Measurements from ENCODE around the gene HSPE1. TPM values are rescaled to one million over a fixed set of nuclear protein-coding genes. Genes with fewer than 3 reads are reported as not detected.
A peak's percentile ranks its signal among the peaks of the same experiment; 100 is the strongest.

Gene HSPE1
- polyA plus RNA-seq, 1 donor from 2014 or later = 177 TPM

DNA sequence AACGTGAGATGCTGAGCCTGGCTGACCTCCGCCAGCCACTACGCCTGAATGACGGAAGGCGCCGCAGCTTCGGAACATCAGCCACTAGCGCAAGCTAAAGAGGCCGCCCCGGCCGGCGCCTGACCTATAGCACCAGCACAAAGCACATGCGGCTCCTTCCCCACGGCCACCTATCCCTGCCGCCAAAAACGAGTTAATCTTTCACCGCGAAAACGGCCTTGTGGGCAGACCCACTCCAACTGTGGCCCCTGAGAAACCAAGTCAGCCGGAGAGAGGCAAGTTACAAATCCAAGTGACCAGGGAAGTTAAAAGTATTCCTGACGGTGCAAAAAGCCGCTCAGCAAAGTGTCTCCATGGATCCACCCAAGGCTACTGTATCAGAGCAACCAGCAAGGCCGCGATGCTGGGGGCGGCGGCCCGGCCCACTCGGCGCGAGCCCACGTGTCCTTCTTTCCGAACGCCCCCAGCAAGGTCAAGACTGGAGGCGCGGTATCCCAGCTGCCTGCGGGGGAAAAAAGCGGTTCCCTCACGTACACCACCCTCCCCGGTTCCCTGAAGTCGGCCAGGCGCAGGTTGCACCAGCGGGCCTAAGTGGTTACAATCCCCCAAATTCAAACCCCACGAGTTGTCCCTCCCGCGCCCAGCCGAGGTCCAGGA lies 1.1 kb upstream of the HSPE1 start:
- no peaks in the 10 kb centered on the region for H3K9me2 ChIP-seq (ENCODE audit: insufficient read depth, low read length)
- peak overlapping the region; percentile 81 for H3K4me2 ChIP-seq (ENCODE audit: low read length)
- H3K27me3 ChIP-seq (ENCODE audit: insufficient read depth, low read depth, low read length) = no peaks in the 10 kb centered on the region
- TF ChIP-seq REST (IDR thresholded peaks at IDR 0.05; ENCODE audit: borderline replicate concordance) = peak; percentile 15
- no peak for TF ChIP-seq POLR2AphosphoS5 (IDR thresholded peaks at IDR 0.05)
- peak; percentile 11 for TF ChIP-seq RAD21 (conservative IDR thresholded peaks at IDR 0.05)
- peaks cover 6% of the 10 kb centered on the region for H3K36me3 ChIP-seq (ENCODE audit: insufficient read depth, low read length)
- peak overlapping the region; percentile 87 for H3K27ac ChIP-seq (ENCODE audit: low read length)
- no peaks in the 10 kb centered on the region for H3K9me3 ChIP-seq (ENCODE audit: low read length)
- no peaks in the 10 kb centered on the region for H3F3A ChIP-seq (ENCODE audit: insufficient read depth, low read length, poor library complexity, severe bottlenecking)
- H3K79me2 ChIP-seq (replicated peaks; ENCODE audit: insufficient read depth, low read length) = peaks cover 50% of the 10 kb centered on the region
- H4K20me1 ChIP-seq (ENCODE audit: insufficient read depth) = no peaks in the 10 kb centered on the region
- H2AFZ ChIP-seq (ENCODE audit: low read depth, low read length) = peak overlapping the region; percentile 78
- peak overlapping the region; percentile 96 for H3K4me3 ChIP-seq (ENCODE audit: low read length)
- H3K9ac ChIP-seq (ENCODE audit: low read length) = peak overlapping the region; percentile 86

GRCh38 chr2:197500503-197501131 lies 438 bp downstream of the HSPE1 start:
- Histone ChIP-seq H3K9me3 (ENCODE audit: low read length) (no peaks in the 10 kb centered on the region), H3K36me3 (ENCODE audit: insufficient read depth, low read length) (peaks cover 6% of the 10 kb centered on the region), H3K9ac (ENCODE audit: low read length) (peak overlapping the region; percentile 86), H3F3A (ENCODE audit: insufficient read depth, low read length, poor library complexity, severe bottlenecking) (no peaks in the 10 kb centered on the region), H3K27ac (ENCODE audit: low read length) (peak overlapping the region; percentile 87), H3K4me2 (ENCODE audit: low read length) (peak overlapping the region; percentile 60), H4K20me1 (ENCODE audit: insufficient read depth) (no peaks in the 10 kb centered on the region), H3K4me3 (ENCODE audit: low read length) (peak overlapping the region; percentile 96), H3K9me2 (ENCODE audit: insufficient read depth, low read length) (no peaks in the 10 kb centered on the region), H3K27me3 (ENCODE audit: insufficient read depth, low read depth, low read length) (no peaks in the 10 kb centered on the region), H3K79me2 (replicated peaks; ENCODE audit: insufficient read depth, low read length) (peaks cover 50% of the 10 kb centered on the region), H2AFZ (ENCODE audit: low read depth, low read length) (peak overlapping the region; percentile 66)
- TF ChIP-seq EP300 (conservative IDR thresholded peaks at IDR 0.05; ENCODE audit: poor library complexity, severe bottlenecking) (no peak), EZH2 (IDR thresholded peaks at IDR 0.05; ENCODE audit: borderline replicate concordance, insufficient read depth, low read length, poor library complexity, severe bottlenecking) (no peak), TAF1 (IDR thresholded peaks at IDR 0.05; ENCODE audit: low read depth) (no peak), REST (IDR thresholded peaks at IDR 0.05; ENCODE audit: borderline replicate concordance) (no peak), CTCF (IDR thresholded peaks at IDR 0.05; ENCODE audit: poor library complexity, severe bottlenecking) (no peak)

Data from neural cell (in vitro differentiated cells).